ENCODE data around the gene PGPEP1. TPM values are rescaled to one million over a fixed set of nuclear protein-coding genes. Genes with fewer than 3 reads are reported as not detected.
"Not testable (repeated sequence)": the region's sequence is repeated elsewhere in the genome, so short reads cannot be mapped to it uniquely, and the experiment has no call there.

Gene PGPEP1
- total and polyA plus RNA-seq, 10 donors, result 9.3 to 65.6 (median 37.4) TPM

GRCh38 chr19:18362934-18363542 lies 22.6 kb downstream of the PGPEP1 start:
- TF ChIP-seq CTCF (IDR thresholded peaks at IDR 0.05 in 8 of 11, conservative IDR thresholded peaks at IDR 0.05 in 3 of 11) (no peak), POLR2AphosphoS5 (IDR thresholded peaks at IDR 0.05) (peak in 1 of 3 donors; percentile 15)
- 90 to 93% (median 91%) methylated on average over 17 of the region's 17 CpGs for WGBS, 5 donors
- Histone ChIP-seq H3K4me3 (no peak overlapping the region), H3K9me3 (no peaks in the 10 kb centered on the region), H3K27ac (peak overlapping the region in 4 of 8 donors; percentile 74 to 84 (median 82)), H3K36me3 (peaks cover 0 to 83% (median 32%) of the 10 kb centered on the region in 6 donors), H3K4me1 (peaks cover 7 to 36% (median 21%) of the 10 kb centered on the region in 6 donors), H3K27me3 (replicated peaks in 1 of 7) (no peaks in the 10 kb centered on the region)
- DNase-seq, result no peak
- intact Hi-C loops (cut with DNase I; ENCODE audit: low total_unique reads), result no loop called here

GRCh38 chr19:18363787-18364186 lies 23.4 kb downstream of the PGPEP1 start:
- peaks cover 0 to 79% (median 29%) of the 10 kb centered on the region in 6 donors for H3K36me3 ChIP-seq
- H3K27me3 ChIP-seq (replicated peaks in 1 of 7), result no peaks in the 10 kb centered on the region
- H3K4me1 ChIP-seq, result peaks cover 7 to 36% (median 21%) of the 10 kb centered on the region in 6 donors
- no peak for DNase-seq
- TF ChIP-seq POLR2A (IDR thresholded peaks at IDR 0.05), result no peak
- no peak for TF ChIP-seq CTCF (IDR thresholded peaks at IDR 0.05 in 8 of 11, conservative IDR thresholded peaks at IDR 0.05 in 3 of 11)
- TF ChIP-seq POLR2AphosphoS5 (IDR thresholded peaks at IDR 0.05), result no peak
- intact Hi-C loops (cut with DNase I; ENCODE audit: low total_unique reads), result no loop called here
- H3K9me3 ChIP-seq, result no peaks in the 10 kb centered on the region
- peak overlapping the region in 5 of 8 donors; percentile 74 to 84 (median 82) for H3K27ac ChIP-seq
- 73 to 84% (median 78%) methylated on average over 6 of the region's 6 CpGs for WGBS, 5 donors
- H3K4me3 ChIP-seq, result no peak overlapping the region

- Histone ChIP-seq H3K36me3 (peaks cover 0 to 79% (median 24%) of the 10 kb centered on the region in 6 donors), H3K4me1 (peaks cover 7 to 36% (median 21%) of the 10 kb centered on the region in 6 donors), H3K27ac (peak overlapping the region; percentile 74 to 84 (median 79))
- intact Hi-C loops (cut with DNase I; ENCODE audit: low total_unique reads); DNase-seq; H3K27me3 ChIP-seq (replicated peaks in 1 of 7); H3K4me3 ChIP-seq; H3K9me3 ChIP-seq: not testable (repeated sequence)
- TF ChIP-seq POLR2AphosphoS5 (IDR thresholded peaks at IDR 0.05), result peak in 2 of 3 donors; percentile 15 to 35
- WGBS, 5 donors, result 49 to 69% (median 56%) methylated on average over 11 of the region's 11 CpGs
Observed at GRCh38 chr19:18364277-18364825, 24.0 kb downstream of the PGPEP1 start.

- Histone ChIP-seq H3K9me3 (no peaks in the 10 kb centered on the region), H3K27ac (peak overlapping the region; percentile 74 to 84 (median 79)), H3K36me3 (peaks cover 0 to 78% (median 19%) of the 10 kb centered on the region in 6 donors), H3K4me1 (peaks cover 7 to 36% (median 21%) of the 10 kb centered on the region in 6 donors), H3K27me3 (replicated peaks in 1 of 7) (no peaks in the 10 kb centered on the region), H3K4me3 (no peak overlapping the region)
- no peak for DNase-seq
- TF ChIP-seq POLR2A (IDR thresholded peaks at IDR 0.05), result no peak
- TF ChIP-seq POLR2AphosphoS5 (IDR thresholded peaks at IDR 0.05), result peak in 1 of 3 donors; percentile 85
- WGBS, 5 donors, result 18 to 40% (median 23%) methylated on average over 14 to 15 of the region's 15 CpGs
- intact Hi-C loops (cut with DNase I; ENCODE audit: low total_unique reads), result no loop called here
Observed at GRCh38 chr19:18364826-18365528, 24.6 kb downstream of the PGPEP1 start.

- TF ChIP-seq CTCF (IDR thresholded peaks at IDR 0.05 in 8 of 11, conservative IDR thresholded peaks at IDR 0.05 in 3 of 11), result no peak
- TF ChIP-seq POLR2A (IDR thresholded peaks at IDR 0.05), result no peak
- TF ChIP-seq POLR2AphosphoS5 (IDR thresholded peaks at IDR 0.05), result no peak
- intact Hi-C loops (cut with DNase I; ENCODE audit: low total_unique reads), result no loop called here
- Histone ChIP-seq H3K4me3 (no peak overlapping the region), H3K36me3 (peaks cover 0 to 67% (median 10%) of the 10 kb centered on the region in 6 donors), H3K27me3 (replicated peaks in 1 of 7) (no peaks in the 10 kb centered on the region), H3K4me1 (peaks cover 7 to 36% (median 21%) of the 10 kb centered on the region in 6 donors), H3K27ac (peak overlapping the region; percentile 74 to 84 (median 79)), H3K9me3 (no peaks in the 10 kb centered on the region)
- 81 to 88% (median 86%) methylated on average over 2 of the region's 2 CpGs for WGBS, 5 donors
- no peak for DNase-seq
Observed at GRCh38 chr19:18366021-18366435, 25.6 kb downstream of the PGPEP1 start.
